ENCODE results near the gene UBL3.
A peak's percentile ranks its signal among the peaks of the same experiment; 100 is the strongest.

UBL3 gene

DNA sequence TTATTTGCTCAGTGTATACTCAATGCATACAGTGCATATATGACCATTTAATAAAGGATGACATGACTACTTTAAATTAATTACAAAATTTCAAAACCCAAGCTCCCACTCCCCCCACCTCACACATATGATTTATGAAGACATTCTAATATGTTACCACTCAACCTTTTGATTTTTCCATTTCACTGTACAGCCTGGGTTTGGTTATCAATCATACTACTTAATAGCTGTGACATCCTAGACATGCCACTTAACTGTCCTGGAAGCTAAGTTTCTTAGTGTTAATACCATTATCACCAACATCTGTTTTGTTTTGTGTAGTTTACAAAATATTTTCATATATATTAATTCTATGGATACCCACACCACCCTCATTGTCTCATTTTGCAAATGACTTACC, 42.2 kb downstream of the UBL3 start:
- DNase-seq (ENCODE audit: low read depth): no peak

DNA sequence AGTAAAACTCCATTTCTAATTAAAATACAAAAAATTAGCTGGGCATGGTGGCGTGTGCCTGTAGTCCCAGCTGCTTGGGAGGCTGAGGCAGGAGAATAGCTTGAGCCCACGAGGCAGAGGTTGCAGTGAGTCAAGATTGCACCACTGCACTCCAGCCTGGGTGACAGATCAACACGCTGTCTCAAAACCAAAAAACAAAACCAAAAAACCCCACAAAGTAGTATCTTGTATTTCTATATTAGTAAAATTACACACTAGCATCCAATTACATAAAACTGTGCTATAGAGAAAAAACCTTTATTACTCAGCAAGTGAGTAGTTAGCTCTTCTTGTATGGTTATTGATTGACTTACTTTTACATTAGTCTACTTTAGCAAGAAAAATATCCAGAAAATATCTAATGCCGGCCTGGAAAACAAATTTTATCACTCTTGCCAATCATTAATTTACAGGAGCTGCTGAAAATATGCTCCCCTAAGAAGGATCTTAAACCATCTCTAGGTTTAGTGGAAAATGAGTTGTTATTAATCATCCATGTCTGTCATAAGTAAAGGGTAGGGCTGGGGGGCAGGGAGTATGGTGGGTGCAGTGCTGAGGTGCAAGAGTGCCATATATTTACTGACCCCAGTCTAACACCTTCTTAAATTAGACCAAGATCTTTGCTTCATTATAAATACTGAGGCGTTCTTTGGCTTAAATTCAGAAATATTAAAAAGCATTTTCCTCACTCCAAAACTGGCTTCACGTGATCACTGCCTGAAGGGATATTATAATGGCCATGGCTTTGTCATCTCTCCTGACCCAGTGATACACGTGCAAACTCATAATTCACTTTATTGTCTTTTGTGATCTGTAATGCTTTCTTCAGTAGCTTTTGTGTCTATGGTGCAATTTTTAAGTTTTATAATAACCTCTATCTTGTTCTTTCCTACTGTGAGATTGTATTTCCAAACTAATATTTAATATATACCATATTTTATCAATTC, 44.1 kb downstream of the UBL3 start:
- DNase-seq (ENCODE audit: low read depth): no peak

DNA sequence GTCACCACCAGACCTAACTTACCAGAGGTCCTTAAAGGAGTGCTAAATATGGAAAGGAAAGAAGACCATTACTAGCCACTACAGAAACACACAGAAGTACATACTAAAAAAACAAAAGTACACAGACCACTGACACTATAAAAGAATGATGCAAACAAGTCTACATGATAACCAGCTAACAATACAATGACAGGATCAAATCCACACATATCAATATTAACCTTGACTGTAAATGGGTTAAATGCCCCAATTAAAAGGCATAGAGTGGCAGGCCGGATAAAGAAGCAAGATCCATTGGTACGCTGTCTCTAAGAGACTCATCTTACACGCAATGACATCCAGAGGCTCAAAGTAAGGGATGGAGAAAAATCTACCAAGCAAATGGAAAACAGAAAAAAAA, 47.2 kb downstream of the UBL3 start:
- DNase-seq (ENCODE audit: low read depth): no peak

DNA sequence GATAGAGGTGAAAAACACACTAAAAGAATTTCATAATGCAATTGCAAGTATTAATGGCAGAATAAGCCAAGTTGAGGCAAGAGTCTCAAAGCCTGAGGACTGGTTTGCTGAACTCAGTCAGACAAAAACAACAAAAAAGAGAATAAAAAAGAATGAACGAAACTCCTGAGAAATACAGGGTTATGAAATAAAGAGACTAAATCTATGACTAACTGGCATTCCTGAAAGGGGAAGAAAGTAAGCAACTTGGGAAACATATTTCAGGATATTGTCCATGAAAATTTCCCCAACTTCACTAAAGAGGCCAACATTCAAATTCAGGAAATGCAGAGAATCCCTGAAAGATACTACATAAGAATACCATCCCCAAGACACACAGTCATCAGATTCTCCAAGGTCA, 47.8 kb downstream of the UBL3 start:
- no peak for DNase-seq (ENCODE audit: low read depth)

DNA sequence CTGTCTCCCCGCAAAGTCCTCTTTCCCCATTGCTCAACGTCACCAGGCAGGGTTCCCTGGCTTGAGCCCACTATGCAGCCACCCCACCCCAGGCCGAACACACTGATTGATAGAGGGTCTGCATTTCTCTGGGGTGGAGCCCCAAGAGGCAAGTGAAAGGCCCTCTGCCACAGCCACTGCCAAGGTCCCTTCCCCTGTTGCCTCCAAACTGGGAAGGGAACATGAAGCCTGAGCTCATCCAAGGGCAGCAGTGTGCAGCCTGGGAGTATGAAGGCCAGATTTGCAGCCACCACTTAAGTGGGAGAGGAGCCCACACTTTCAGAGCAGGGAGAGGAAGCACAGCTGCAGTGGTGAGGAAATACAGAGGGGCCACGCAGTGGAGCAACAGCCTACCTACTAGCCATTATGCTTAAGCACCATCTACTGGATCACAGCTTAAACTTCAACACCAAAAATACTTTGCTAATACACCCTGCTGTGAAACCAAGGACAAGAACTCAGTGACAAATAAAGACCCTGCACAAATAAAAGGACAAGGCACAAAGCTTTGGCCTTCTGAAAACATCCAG, 48.6 kb downstream of the UBL3 start:
- DNase-seq (ENCODE audit: low read depth): no peak

DNA sequence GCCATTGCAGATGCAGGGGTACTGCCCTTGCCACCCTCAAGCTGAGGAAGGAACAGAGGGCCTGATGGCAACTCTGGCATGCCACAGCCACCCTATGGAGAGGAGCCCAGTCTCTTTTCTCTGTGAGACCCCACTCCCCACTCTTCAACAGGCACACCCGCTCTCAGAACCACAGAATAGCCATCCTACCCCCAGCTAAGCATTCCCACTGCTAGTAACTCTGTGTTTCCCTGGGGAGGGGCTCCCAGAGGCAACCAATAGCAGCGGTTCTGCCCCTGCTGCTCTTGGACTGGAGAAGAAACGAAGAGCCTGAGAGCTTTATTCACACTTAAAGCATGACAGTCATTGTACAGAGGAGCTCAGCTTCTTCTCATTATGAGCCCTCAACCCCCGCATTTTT, 49.3 kb downstream of the UBL3 start:
- no peak for DNase-seq (ENCODE audit: low read depth)

DNA sequence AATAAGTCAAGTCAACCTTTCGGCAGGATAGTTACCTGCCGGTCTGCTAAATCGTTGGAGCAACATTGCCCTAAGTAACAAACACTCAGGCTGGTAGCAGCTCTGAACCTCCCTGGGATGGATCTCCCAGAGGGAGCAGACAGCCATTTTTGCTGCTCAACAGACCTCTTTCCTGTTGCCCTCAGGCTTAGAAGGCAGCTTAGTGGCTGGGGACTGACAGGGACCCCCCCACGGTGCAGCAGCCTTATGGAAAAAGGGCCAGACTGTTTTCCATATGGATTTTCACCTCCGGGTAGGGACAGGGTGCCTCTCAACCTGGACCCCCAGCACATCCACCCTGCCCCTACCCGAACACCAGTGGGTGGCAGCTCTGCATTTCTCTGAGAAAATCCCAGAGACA, 49.7 kb downstream of the UBL3 start:
- no peak for DNase-seq (ENCODE audit: low read depth)

DNA sequence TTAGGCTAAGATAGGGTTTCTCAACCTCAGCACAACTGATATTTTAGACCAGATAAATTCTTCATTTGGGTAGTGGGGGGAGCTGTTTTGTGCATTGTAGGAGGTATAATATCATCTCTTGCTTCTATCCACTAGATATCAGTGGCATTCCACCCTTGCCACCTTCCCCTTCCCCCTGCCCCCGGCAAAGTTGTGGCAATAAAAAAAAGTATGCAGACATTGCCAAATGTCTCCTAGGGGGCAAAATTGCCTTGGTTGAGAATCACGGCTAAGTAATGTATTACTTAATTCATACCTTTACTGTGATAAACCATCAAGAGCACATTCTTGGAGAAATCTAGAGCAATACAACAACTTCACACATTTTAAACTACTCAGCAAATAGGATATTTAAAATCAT, 51.4 kb downstream of the UBL3 start:
- DNase-seq (ENCODE audit: low read depth): no peak

DNA sequence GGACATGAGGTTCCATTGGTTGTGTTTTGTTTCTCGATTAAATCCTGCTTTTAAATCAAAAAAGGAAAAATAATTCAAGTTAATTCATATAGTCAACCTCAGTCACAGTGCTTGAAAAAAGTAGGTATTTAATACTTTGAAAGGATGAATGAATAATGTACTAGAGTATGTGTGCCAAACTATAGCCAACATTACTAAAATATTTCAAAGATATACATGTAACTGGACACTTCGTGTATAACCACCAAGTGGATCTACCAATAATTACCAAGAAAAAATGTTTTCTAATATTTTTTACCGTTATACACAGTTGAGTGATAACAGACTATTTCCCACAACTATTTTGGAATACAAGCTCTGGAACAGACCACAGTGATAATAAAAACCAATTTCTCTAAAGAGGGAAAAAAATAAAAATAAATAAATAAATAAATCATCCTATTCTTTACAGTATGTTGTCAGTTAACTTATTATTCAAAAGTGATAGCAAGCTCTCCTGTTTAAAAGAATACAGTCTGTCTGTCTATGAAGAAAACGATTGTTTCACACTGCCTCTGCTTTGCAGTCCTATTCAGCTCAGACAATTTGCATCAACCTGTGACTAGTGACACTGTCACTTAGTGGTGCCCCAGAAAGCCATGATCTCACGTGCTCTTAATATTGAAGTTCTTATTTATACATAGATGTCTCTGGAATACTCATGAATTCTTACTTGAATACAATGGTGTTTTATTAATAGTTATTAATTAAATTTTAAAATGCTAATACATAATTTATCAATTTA, 58.2 kb downstream of the UBL3 start:
- no peak for DNase-seq (ENCODE audit: low read depth)

DNA sequence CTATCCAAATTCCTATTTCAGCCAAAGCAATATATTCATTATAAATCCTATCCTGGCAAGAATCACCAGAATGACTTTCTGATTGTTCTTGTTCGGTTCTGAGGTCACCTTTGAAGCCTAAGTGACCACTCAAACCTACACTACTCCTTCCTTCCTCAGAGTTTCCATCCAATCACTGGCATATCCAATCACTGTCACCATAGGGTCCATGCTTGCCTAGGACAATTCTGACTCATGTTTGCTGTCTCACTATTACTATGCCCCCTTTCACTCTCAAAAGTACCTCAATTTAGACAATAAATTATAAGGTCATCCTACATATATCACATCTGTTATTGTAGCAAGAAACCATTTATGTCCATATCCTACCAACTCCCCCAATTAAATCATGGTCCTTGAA, 58.9 kb downstream of the UBL3 start:
- DNase-seq (ENCODE audit: low read depth): no peak

DNA sequence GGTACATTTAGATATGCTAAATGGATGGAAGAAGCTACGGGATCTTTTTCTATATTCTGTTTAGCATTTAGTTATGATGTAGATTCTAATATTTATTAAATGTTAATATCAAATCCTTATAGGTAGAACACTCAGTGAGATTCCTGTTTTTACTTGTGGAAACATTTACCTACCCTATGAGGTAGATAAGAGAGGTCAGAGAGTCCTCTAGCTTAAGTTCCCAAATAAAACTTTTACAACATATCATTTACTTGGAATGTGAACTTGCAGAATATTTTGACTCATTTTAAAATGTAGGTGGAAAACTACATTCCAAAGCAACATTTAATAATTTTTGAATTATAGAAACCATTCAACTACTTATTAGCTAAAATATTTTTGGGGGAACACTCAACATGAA, 63.7 kb downstream of the UBL3 start:
- no peak for DNase-seq (ENCODE audit: low read depth)

DNA sequence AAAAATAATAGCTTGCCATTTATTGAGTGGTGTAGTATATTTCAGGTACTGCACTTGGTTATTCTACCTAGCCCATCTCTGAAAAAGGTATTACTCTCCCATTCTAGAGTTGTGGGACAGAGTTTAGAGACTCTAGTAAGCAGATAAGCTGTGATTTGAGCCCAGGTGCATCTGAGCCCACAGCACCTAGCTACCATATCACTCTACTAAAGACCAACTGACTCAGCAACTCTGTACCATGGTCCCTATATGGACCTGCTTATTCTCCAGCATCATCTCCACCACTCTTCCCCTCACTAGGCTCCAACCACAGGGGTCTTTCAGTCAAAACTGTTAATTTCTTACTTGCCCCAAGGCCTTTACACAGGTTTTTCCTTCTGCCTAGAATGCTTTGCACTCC, 64.4 kb downstream of the UBL3 start:
- no peak for DNase-seq (ENCODE audit: low read depth)

DNA sequence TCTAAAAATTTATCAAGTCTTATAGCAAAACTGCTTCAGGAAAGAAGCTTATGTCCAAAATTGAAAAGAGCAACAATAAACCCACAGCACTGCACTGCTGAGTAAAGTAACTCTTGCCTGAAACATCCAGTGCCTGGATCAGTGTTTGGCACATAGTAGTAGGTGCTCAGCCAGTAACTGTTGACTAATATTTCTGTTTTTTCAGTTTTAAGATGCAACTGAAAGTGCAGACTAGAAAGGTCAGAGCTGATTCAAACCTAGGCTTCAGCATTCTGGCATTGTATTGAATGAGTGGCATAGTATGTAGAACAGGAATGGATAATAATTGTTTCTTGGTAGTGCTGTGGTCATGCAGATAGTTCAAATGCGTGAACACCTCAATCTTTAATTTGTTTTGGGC, 67.6 kb downstream of the UBL3 start:
- no peak for DNase-seq (ENCODE audit: low read depth)

DNA sequence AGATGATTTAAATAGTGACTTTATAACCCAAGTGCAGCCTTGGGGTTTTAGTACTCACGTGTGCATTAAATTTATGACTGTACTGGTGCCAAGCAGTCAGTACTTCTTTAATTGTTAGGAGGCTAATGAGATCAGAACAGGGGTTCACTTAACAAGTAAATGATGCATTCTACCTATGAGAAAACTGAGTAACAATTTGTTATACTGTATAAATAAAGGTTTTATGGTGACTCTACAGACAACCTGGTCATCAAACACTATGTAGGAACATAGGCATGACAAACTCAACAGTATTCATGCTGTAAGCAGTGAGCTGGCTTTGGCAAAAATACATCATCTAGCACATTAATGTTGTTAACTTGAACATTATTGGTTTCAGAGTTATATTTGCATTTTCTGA, 75.6 kb downstream of the UBL3 start:
- no peak for DNase-seq (ENCODE audit: low read depth)

DNA sequence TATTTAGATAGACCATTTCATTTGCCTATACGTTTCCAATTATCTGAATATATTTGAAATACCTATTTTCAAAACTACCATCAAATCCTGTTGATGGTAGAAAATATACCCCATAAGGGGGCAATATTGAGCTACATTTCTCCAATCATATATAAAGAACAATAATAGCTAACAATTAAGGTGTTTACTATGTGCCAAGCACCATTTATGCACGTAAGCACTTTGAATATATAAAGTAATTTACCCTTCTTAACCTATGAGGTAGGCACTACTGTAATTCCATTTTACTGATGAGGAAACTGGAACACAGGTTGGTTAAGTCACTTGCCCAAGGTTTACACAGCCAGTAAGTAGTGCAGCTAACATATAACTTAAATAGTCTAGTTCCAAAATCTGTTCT, 79.2 kb downstream of the UBL3 start:
- DNase-seq (ENCODE audit: low read depth): no peak

DNA sequence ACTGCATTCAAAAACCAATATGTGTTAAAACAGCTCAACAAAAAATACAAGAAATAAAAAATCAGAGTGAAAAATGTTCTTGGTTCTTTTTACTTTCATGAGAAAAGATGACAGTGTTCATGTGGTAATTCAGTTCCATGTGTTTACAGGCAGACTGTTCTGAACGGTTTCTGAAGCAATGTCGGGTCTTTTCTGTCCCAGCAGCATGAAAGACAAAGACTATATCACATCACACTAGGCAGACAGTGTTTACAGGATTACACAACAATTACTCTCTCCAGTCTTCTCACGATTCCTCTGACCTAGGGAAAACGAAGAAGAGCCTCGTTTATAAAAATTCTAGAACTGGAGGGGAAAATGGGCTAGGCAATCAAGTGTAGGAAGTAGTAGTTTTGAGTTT, 83.4 kb downstream of the UBL3 start:
- no peak for DNase-seq (ENCODE audit: low read depth)

DNA sequence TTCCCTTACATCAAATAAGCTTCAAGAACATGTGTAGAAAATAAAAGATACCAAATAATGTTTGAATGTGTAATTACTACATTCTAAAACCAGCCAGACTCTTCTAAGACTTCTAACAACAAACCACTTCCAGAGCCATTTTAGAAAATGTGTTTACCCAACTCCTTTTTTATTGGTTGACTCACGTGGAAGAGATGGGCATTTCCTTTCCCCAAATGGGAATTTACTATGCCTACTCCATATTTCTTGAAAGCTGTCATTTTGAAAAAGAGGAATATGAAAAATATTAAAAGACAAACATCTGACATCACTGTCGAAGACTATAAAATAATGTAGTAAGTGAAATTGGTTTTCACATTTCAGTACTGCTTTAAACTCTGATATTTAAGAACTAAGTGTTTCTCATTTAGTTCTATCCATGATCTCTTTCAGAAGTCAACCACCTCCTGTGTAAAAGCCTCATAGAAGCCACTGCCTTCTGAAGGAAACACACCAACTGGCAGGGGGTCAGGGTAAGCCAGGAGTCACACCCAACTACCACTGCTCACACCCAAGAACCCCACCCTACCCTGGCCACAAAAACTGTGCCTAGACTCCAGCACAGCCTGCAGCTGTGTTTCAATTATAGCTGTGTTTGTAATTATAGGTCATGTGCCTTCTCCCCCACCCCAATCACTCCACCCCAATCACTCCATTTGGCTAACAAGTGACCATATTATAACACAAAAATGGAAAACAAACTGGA, 86.8 kb downstream of the UBL3 start:
- no peak for DNase-seq (ENCODE audit: low read depth)

DNA sequence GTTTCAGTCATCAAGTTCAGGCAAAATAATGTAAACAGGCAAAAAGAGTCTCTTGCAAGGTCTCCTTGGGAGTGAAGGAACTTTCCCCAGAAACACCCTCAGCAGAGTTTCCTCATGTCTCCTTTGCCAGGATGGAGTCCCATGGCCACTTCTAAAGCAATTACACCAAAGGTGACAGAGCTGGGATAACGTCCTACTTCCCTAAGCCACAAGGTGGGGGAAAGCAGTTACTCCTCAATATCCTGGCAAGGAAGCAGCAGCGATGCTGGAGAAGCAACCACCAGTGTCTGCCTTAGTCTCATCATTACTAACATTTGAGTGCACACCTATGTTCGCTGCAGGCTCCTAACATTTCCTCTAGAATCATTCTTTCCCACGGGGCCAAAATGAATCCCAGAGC, 88.6 kb downstream of the UBL3 start:
- DNase-seq (ENCODE audit: low read depth): no peak

DNA sequence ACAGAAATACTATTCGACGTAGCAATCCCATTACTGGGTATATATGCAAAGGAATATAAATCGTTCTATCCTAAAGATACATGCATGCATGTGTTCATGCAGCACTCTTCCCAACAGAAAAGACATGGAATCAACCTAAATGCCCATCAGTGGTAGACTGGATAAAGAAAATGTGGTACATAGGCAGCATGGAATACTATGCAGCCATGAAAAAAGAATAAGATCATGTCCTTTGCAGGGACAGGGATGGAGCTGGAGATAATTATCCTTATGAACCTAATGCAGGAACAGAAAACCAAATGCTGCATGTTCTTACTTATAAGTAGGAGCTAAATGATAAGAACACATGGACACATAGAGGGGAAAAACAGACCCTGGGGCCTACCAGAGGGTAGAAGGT, 89.3 kb downstream of the UBL3 start:
- no peak for DNase-seq (ENCODE audit: low read depth)

DNA sequence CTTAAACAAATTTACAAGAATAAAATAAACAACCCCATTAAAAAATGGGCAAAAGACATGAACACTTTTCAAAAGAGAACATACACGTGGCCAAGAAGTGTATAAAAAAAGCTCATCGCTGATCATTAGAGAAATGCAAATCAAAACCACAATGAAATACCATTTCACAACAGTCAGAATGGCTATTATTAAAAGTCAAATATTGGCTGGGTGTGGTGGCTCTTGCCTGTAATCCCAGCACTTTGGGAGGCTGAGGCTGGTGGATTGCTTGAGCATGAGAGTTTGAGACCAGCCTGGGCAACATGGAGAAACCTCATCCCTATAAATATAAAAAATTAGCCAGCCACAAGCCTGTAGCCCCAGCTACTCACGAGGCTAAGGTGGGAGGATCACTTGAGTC, 89.9 kb downstream of the UBL3 start:
- DNase-seq (ENCODE audit: low read depth): no peak

DNA sequence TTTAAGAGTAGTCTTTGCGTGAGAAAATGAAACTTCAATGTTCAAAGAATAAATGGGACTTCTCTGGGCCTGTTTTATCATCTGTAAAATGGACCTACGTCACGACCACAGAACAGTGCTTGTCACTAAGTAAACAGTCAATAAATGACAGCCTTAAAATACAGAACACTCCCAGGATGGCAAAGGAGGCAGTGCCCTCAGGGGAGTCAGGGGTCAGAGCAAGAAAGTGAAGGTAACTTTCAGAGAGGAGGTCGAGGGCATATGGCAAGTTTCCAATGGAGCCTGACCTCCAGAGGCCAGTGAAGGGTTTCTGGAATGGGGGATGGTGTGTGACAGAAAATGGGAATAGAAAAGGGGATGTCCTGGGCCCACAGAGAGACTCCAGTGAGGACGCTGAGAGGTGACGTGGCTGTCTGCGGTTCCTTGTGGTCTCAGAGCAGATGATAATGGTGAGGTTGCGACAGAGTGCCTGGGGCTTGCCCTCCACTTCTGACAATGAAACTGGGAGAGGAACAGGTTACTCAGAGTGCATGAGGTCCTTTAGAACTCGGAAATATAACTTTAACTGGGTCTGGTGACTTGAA, 91.8 kb downstream of the UBL3 start:
- peak; percentile 17 for DNase-seq (ENCODE audit: low read depth)

DNA sequence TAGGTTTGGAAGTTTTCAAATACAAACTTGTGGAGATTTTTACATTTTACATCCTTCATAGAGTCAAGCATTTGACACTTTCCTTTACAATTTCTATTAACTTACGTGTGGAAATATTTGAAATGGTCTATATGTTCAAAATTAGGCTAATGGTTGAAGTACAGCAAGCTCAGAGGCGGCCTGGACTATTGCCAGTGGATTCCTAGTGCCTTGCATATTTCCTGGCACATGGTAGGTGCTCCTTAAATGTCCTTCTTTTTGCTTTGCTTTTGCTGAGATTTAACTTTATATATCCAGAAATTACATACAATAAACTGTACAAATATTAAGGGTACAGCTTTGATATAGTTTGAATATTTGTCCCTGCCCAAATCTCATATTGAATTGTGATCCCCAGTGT, 93.9 kb downstream of the UBL3 start:
- no peak for DNase-seq (ENCODE audit: low read depth)

All from activated gamma-delta T cell treated with anti-CD3 and anti-CD28 coated beads, Interleukin-2, amount 50 U/mL, for 16 hours (primary cell).